ENCODE results near the gene ZNF521.

The ZNF521 gene

DNA sequence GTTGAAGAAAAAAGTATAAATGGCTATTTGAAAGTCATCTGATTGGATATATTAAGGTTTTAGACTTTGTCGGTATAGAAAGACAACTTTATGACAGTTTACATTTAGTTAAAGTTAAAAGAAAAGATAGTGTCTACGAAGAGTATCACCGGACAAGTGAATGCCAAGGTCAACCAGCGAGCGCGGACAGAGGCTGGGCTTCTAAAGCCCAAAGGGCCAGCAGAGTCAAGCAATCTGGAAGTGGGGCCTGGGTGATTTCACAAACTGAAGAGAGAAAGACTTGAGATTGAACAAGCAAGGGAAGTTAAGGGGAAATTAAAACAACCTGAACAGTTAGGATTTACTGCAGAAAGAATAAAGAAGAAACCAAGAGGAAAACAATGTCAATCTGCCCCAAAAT is 16.3 kb downstream of the ZNF521 start:
- no peak for TF ChIP-seq CTCF (IDR thresholded peaks at IDR 0.05; ENCODE audit: low read depth, low read length)
- DNase-seq (ENCODE audit: extremely low read depth, low read depth), result no peak

- DNase-seq (ENCODE audit: extremely low read depth, low read depth), result no peak
- no peak for TF ChIP-seq CTCF (IDR thresholded peaks at IDR 0.05; ENCODE audit: low read depth, low read length)
These were observed 16.9 kb downstream of the ZNF521 start for GRCh38 chr18:25335062-25335461.

DNA sequence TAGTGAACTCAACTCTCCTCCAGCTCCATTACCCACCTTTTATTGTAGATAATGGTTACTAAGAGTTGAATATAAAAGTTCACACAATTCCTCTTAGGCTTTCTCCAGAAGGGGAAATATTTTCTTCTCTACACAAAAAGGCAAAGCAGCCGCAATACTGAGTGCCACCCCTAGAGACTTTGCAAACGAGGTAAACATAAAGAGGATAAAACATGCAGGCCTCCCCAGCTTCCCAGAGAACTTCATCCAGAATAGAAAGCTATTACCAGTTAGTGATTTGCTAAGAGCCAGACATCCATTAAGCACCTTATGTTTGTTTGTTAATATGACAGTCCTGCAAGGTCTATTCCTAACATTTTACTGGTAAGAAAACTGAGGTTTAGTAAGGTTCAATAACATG is 17.4 kb downstream of the ZNF521 start:
- no peak for TF ChIP-seq CTCF (IDR thresholded peaks at IDR 0.05; ENCODE audit: low read depth, low read length)
- no peak for DNase-seq (ENCODE audit: extremely low read depth, low read depth)

- DNase-seq (ENCODE audit: extremely low read depth, low read depth), result no peak
- no peak for TF ChIP-seq CTCF (IDR thresholded peaks at IDR 0.05; ENCODE audit: low read depth, low read length)
These were observed 20.0 kb downstream of the ZNF521 start for GRCh38 chr18:25332002-25332401.

DNA sequence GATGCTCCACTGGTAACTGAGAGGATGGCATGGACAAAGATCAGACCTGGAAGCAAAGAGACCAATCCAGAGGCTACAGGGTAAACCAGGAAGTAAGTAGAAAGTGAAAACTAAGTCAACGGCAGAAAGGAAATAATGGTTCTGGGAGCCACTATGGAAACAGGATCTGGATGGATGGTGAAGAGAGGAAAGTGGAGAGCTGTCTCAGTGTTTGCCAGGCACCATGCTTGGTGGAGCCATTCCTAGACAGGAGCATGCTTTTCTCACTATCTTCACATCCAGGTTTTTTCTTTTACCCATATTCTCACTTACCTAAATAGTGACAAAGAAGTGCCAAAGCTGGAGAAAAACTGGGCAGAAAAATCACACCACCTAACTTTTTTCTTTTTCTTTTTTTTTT is 22.2 kb downstream of the ZNF521 start:
- no peak for DNase-seq (ENCODE audit: extremely low read depth, low read depth)
- TF ChIP-seq CTCF (IDR thresholded peaks at IDR 0.05; ENCODE audit: low read depth, low read length), result no peak

DNA sequence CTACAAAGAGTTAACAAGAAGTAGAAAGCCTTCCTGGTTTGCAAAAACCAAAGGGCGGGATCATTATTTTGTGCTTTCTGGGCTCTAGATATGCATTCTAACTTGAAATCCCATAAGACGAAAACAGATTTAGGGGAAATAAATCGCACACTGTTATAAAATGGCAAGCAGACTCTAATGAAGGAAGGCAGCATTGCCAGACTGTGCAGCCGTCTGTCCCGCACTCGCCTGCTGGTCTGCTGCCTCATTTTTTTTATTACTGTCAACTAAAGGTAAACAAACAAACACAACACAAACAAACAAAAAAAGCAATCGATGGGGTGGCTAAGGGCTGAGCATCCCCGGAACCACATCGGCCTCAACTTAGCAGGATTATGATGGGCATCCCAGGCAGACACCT is 24.4 kb downstream of the ZNF521 start:
- no peak for TF ChIP-seq CTCF (IDR thresholded peaks at IDR 0.05; ENCODE audit: low read depth, low read length)
- DNase-seq (ENCODE audit: extremely low read depth, low read depth), result no peak

DNA sequence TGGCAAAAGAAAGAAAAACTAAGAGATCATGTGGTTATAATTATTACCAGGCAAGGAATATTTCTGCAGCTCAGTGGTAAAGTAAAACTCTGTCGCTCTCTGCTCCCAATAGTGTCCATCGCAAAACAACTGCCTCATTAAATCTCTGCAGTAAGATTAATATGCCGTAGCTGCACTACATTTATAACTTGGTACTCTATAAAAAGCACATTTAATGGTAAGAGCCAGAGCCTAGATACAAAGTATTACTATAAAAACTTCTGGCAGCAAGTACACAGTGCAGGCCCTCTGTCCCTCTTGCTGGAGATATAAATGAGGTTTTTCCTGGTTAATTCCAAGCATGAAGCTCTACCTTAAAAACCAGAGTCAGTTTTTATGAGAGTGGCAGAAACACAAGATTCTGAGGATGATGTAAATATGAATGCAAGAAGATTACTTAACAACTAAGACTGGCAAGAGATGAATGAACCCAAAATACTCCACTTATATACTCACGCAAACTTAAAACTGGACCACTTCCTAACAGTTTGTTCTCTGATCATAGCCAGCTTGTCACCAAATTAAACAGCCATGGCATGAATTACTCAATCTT is 25.5 kb downstream of the ZNF521 start:
- no peak for DNase-seq (ENCODE audit: extremely low read depth, low read depth)
- TF ChIP-seq CTCF (IDR thresholded peaks at IDR 0.05; ENCODE audit: low read depth, low read length), result no peak

Measured in AG09319 (cell line).